Panc1 (cell line): ENCODE data around the gene PDS5A.

ENCODE experiments used
- CTCF ChIP-seq: fragments of 450-650 bp; IDR thresholded peaks from 2 replicates; pipeline ENCODE4 v1.5.1; 2017; ENCODE audit warnings: mild to moderate bottlenecking
- POLR2AphosphoS5 ChIP-seq: IDR thresholded peaks from 2 replicates; pipeline ENCODE4 v1.6.1; 2012; ENCODE audit warnings: mild to moderate bottlenecking, low read depth, low read length, moderate library complexity
- REST ChIP-seq, 2 experiments: IDR thresholded peaks; 2 replicates each; pipeline ENCODE4 v1.6.1; 2011 to 2012; ENCODE audit warnings: low read depth in 2 of 2, control low read depth in 1 of 2, low read length in 1 of 2, mild to moderate bottlenecking in 1 of 2, moderate library complexity in 1 of 2; ENCODE audit not compliant: insufficient read depth in 1 of 2
- TCF7L2 ChIP-seq: IDR thresholded peaks from 2 replicates; pipeline ENCODE4 v1.6.1; 2011; ENCODE audit warnings: mild to moderate bottlenecking, low read depth, low read length, inconsistent platforms

GRCh38 chr4:39850727-39851126, 127.0 kb downstream of the PDS5A start:
- TF ChIP-seq CTCF (no peak), POLR2AphosphoS5 (no peak), TCF7L2 (no peak), REST (IDR thresholded peaks at IDR 0.05; ENCODE audit: insufficient read depth in 1 of 2, low read depth in 2 of 2, low read length in 1 of 2) (no peak)
